Thyroid gland (tissue), 4 donors: ENCODE measurements around the gene MREG. TPM values are rescaled to one million over a fixed set of nuclear protein-coding genes. Genes with fewer than 3 reads are reported as not detected.

ENCODE experiments used
- DNase-seq, 2 donors: peaks; one replicate each; pipeline ENCODE4 v3.0.0-alpha.2; 2019
- H3K27ac ChIP-seq, 3 donors: fragments of 200-600 bp; sonication (generic); 1 replicate in 2 of 3; 2 replicates in 1 of 3; pipeline ENCODE4 v1.5.1; 2016 to 2019; ENCODE audit warnings: mild to moderate bottlenecking in 1 of 3, moderate library complexity in 1 of 3
- H3K27me3 ChIP-seq: fragments of 200-600 bp; sonication (generic); one replicate; pipeline ENCODE4 v1.5.1; 2019
- H3K36me3 ChIP-seq, 2 donors: fragments of 200-600 bp; sonication (generic); one replicate each; pipeline ENCODE4 v1.5.1; 2016 to 2019
- H3K4me1 ChIP-seq, 2 donors: fragments of 200-600 bp; sonication (generic); one replicate each; pipeline ENCODE4 v1.5.1; 2017 to 2019
- H3K4me3 ChIP-seq, 3 donors: fragments of 200-600 bp; sonication (generic); replicated peaks in 1 of 3; 1 replicate in 2 of 3; 2 replicates in 1 of 3; pipeline ENCODE4 v1.5.1; 2016; ENCODE audit warnings: mild to moderate bottlenecking in 1 of 3
- H3K9me3 ChIP-seq: fragments of 200-600 bp; sonication (generic); one replicate; pipeline ENCODE4 v1.5.1; 2017
- POLR2A ChIP-seq, 2 donors: fragments of 450-650 bp; IDR thresholded peaks; one replicate each; pipeline ENCODE4 v1.6.1; 2017; ENCODE audit warnings: antibody characterized with exemption in 2 of 2, mild to moderate bottlenecking in 2 of 2, moderate library complexity in 1 of 2
- WGBS, 2 donors: methylation state at CpG; one replicate each; pipeline ENCODE4 v1.1.5; 2017; 5-methylcytosine and 5-hydroxymethylcytosine counted together
- intact Hi-C: fragments of 100-400 bp; cut with DNase I; formaldehyde crosslinking; loops from one replicate; pipeline ENCODE4 v1.15.1; 2023
- total RNA-seq, 4 donors: library from RNA; depleted of rRNA; stranded (reverse); fragments of >200 nt; gene quantifications; one replicate each; pipeline ENCODE4 v1.2.3, GENCODE V29; 2016
- TF ChIP-seq, protein P1 (sequence below), 6 experiments: fragments of 200-600 bp in 3 of 6; fragments of 450-650 bp in 3 of 6; sonication (generic) in 3 of 6; IDR thresholded peaks; one replicate each; pipeline ENCODE4 v1.5.1; 2016 to 2019; ENCODE audit warnings: antibody characterized with exemption in 6 of 6, mild to moderate bottlenecking in 2 of 6, inconsistent platforms in 1 of 6, moderate library complexity in 1 of 6

The MREG gene
- total RNA-seq, 4 donors from 2014 or later, result 4.4 to 5.4 (median 5.2) TPM

GRCh38 chr2:215910180-215910579 is 103.2 kb downstream of the MREG start:
- Histone ChIP-seq H3K4me3 (no peak overlapping the region), H3K27me3 (no peaks in the 10 kb centered on the region), H3K9me3 (no peaks in the 10 kb centered on the region), H3K27ac (no peak overlapping the region), H3K4me1 (no peaks in the 10 kb centered on the region), H3K36me3 (no peaks in the 10 kb centered on the region)
- no peak for DNase-seq
- intact Hi-C loops, result no loop called here
- TF ChIP-seq, protein P1, sequence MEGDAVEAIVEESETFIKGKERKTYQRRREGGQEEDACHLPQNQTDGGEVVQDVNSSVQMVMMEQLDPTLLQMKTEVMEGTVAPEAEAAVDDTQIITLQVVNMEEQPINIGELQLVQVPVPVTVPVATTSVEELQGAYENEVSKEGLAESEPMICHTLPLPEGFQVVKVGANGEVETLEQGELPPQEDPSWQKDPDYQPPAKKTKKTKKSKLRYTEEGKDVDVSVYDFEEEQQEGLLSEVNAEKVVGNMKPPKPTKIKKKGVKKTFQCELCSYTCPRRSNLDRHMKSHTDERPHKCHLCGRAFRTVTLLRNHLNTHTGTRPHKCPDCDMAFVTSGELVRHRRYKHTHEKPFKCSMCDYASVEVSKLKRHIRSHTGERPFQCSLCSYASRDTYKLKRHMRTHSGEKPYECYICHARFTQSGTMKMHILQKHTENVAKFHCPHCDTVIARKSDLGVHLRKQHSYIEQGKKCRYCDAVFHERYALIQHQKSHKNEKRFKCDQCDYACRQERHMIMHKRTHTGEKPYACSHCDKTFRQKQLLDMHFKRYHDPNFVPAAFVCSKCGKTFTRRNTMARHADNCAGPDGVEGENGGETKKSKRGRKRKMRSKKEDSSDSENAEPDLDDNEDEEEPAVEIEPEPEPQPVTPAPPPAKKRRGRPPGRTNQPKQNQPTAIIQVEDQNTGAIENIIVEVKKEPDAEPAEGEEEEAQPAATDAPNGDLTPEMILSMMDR (IDR thresholded peaks at IDR 0.05), result no peak
- no peak for TF ChIP-seq POLR2A (IDR thresholded peaks at IDR 0.05)

- no peak for DNase-seq
- H3K9me3 ChIP-seq, result no peaks in the 10 kb centered on the region
- 92 to 94% methylated on average over 8 to 9 of the region's 9 CpGs for WGBS, 2 donors
- no peak overlapping the region for H3K4me3 ChIP-seq
- TF ChIP-seq, protein P1 (IDR thresholded peaks at IDR 0.05), result no peak
- no peak for TF ChIP-seq POLR2A (IDR thresholded peaks at IDR 0.05)
- intact Hi-C loops, result no loop called here
- H3K36me3 ChIP-seq, result no peaks in the 10 kb centered on the region
- H3K27ac ChIP-seq, result no peak overlapping the region
- no peaks in the 10 kb centered on the region for H3K4me1 ChIP-seq
- no peaks in the 10 kb centered on the region for H3K27me3 ChIP-seq
These were observed 106.2 kb downstream of the MREG start for GRCh38 chr2:215907147-215907546.

DNA sequence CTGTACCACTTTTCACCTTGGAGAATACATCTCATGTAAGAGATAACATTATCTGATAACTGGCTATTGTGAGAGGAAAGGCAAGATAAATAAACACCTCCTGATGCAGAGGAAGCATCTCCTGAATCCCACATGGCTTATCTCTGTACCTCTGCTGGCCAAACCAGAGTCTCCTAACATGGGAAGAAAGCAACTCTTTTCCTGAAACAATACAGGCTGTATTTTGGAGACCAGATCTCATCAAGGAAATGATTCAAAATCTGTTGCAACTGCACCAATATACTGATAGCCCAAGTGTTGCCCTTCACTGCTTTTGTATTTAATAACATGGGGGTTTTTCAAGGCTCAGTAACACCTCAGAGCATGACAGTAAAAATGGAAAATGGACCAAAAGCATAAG is 106.9 kb downstream of the MREG start:
- intact Hi-C loops, result no loop called here
- no peak for TF ChIP-seq POLR2A (IDR thresholded peaks at IDR 0.05)
- TF ChIP-seq, protein P1 (IDR thresholded peaks at IDR 0.05), result no peak
- no peak for DNase-seq
- Histone ChIP-seq H3K4me3 (no peak overlapping the region), H3K27me3 (no peaks in the 10 kb centered on the region), H3K9me3 (no peaks in the 10 kb centered on the region), H3K4me1 (no peaks in the 10 kb centered on the region), H3K27ac (no peak overlapping the region), H3K36me3 (no peaks in the 10 kb centered on the region)

- Histone ChIP-seq H3K36me3 (no peaks in the 10 kb centered on the region), H3K4me3 (no peak overlapping the region), H3K27ac (no peak overlapping the region), H3K9me3 (no peaks in the 10 kb centered on the region), H3K27me3 (no peaks in the 10 kb centered on the region), H3K4me1 (no peaks in the 10 kb centered on the region)
- WGBS, 2 donors, result 81 to 96% methylated on average over 5 of the region's 5 CpGs
- TF ChIP-seq, protein P1 (IDR thresholded peaks at IDR 0.05), result no peak
- TF ChIP-seq POLR2A (IDR thresholded peaks at IDR 0.05), result no peak
- intact Hi-C loops, result no loop called here
- DNase-seq, result no peak
These were observed 107.7 kb downstream of the MREG start for GRCh38 chr2:215905691-215906090.

DNA sequence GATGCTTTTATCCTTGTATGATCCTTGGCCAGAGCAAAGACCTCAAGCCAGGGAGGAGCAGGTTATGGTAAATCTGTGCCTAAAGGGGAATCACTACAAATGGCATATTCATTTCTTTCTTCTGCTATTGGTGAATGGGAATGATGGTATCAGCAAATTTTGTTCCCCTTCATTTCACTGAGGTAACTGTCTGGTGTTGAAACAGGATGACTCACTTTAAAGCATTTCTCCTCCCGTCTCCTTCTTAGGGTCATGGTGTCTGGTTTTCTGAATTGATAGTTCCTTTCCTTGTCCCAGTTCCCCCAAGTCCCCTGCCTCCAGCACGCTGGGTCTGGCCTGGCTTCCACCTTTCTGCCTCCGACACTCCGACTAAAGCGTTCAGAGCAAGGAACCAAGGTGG is 109.2 kb downstream of the MREG start:
- 87 to 94% methylated on average over 5 of the region's 5 CpGs for WGBS, 2 donors
- intact Hi-C loops, result no loop called here
- DNase-seq, result no peak
- Histone ChIP-seq H3K27me3 (no peaks in the 10 kb centered on the region), H3K27ac (no peak overlapping the region), H3K4me3 (no peak overlapping the region), H3K4me1 (no peaks in the 10 kb centered on the region), H3K9me3 (no peaks in the 10 kb centered on the region), H3K36me3 (no peaks in the 10 kb centered on the region)
- TF ChIP-seq POLR2A (IDR thresholded peaks at IDR 0.05), result no peak
- TF ChIP-seq, protein P1 (IDR thresholded peaks at IDR 0.05), result no peak
